K562 (cell line): ENCODE data around the gene MAP2K7. TPM values are rescaled to one million over a fixed set of nuclear protein-coding genes. Genes with fewer than 3 reads are reported as not detected.

Experiments
- CHD1 ChIP-seq: fragments of 200-600 bp; sonication (generic); IDR thresholded peaks from one replicate; pipeline ENCODE4 v1.6.1; 2012; ENCODE audit warnings: mild to moderate bottlenecking, moderate library complexity, low read length, inconsistent platforms
- CREB1 ChIP-seq, 2 experiments: sonication (generic) in 1 of 2; formaldehyde crosslinking in 1 of 2; IDR thresholded peaks; 2 replicates each; pipeline versions ENCODE4 v1.6.1 to v1.8.0; 2012 to 2022; ENCODE audit warnings: inconsistent platforms in 1 of 2, mild to moderate bottlenecking in 1 of 2, missing genetic modification reagents in 1 of 2, moderate library complexity in 1 of 2
- CTCF ChIP-seq, 3 experiments: IDR thresholded peaks in 2 of 3; conservative IDR thresholded peaks in 1 of 3; 2 replicates each; pipeline ENCODE4 v1.5.1; 2011 to 2012; ENCODE audit warnings: low read length in 3 of 3, mild to moderate bottlenecking in 3 of 3, control low read depth in 2 of 3, improper control_type of control experiment in 1 of 3, inconsistent platforms in 1 of 3, low read depth in 1 of 3, mixed read lengths in 1 of 3, moderate library complexity in 1 of 3; ENCODE audit not compliant: insufficient read depth in 2 of 3
- FOXA3 ChIP-seq, 2 experiments: fragments of 450-650 bp in 1 of 2; sonication (generic) in 1 of 2; formaldehyde crosslinking; IDR thresholded peaks in 1 of 2; conservative IDR thresholded peaks in 1 of 2; 2 replicates each; pipeline versions ENCODE4 v1.4.0 to v1.8.0; 2020 to 2022; ENCODE audit warnings: mild to moderate bottlenecking in 2 of 2, missing genetic modification reagents in 1 of 2
- FOXP4 ChIP-seq: sonication (generic); formaldehyde crosslinking; IDR thresholded peaks from 2 replicates; pipeline ENCODE4 v1.8.0; 2022; ENCODE audit warnings: mild to moderate bottlenecking, missing genetic modification reagents, borderline replicate concordance
- GMEB1 ChIP-seq: fragments of 250-450 bp; sonication (Bioruptor Pico); IDR thresholded peaks from 2 replicates; pipeline ENCODE4 v1.4.0; 2020; ENCODE audit warnings: mild to moderate bottlenecking
- HDAC1 ChIP-seq, 2 experiments: fragments of 450-650 bp; IDR thresholded peaks; 2 replicates each; pipeline ENCODE4 v1.6.1; 2016 to 2017; ENCODE audit warnings: inconsistent platforms in 1 of 2, mild to moderate bottlenecking in 1 of 2, moderate library complexity in 1 of 2
- HOXB6 ChIP-seq: fragments of 250-450 bp; sonication (Bioruptor Pico); IDR thresholded peaks from 2 replicates; pipeline ENCODE4 v1.5.1; 2022; ENCODE audit warnings: mild to moderate bottlenecking, borderline replicate concordance
- HSF4 ChIP-seq: fragments of 250-450 bp; sonication (Bioruptor Pico); IDR thresholded peaks from 2 replicates; pipeline ENCODE4 v2.1.2; 2022; ENCODE audit warnings: mild to moderate bottlenecking, moderate library complexity, borderline replicate concordance
- MECOM ChIP-seq: fragments of 250-450 bp; sonication (Bioruptor Pico); IDR thresholded peaks from 2 replicates; pipeline ENCODE4 v1.8.0; 2022; ENCODE audit warnings: inconsistent platforms
- MEF2A ChIP-seq: IDR thresholded peaks from 2 replicates; pipeline ENCODE4 v1.6.1; 2011; ENCODE audit warnings: low read depth, mild to moderate bottlenecking, low read length, moderate library complexity; ENCODE audit not compliant: control insufficient read depth
- PATZ1 ChIP-seq: fragments of 250-450 bp; sonication (Bioruptor Pico); IDR thresholded peaks from 2 replicates; pipeline ENCODE4 v1.5.0; 2020; ENCODE audit warnings: mild to moderate bottlenecking, borderline replicate concordance
- PHF20 ChIP-seq: fragments of 450-650 bp; IDR thresholded peaks from 2 replicates; pipeline ENCODE4 v1.6.1; 2018; ENCODE audit not compliant: partially characterized antibody
- POLR2B ChIP-seq: fragments of 450-650 bp; IDR thresholded peaks from 2 replicates; pipeline ENCODE4 v1.6.1; 2018; ENCODE audit warnings: low read depth; ENCODE audit not compliant: partially characterized antibody
- POLR2G ChIP-seq: fragments of 200-400 bp; formaldehyde crosslinking; IDR thresholded peaks from 2 replicates; pipeline ENCODE4 v1.6.1; 2017; ENCODE audit warnings: low read depth, mild to moderate bottlenecking, antibody characterized with exemption, low read length, moderate library complexity
- TEAD1 ChIP-seq, 2 experiments: fragments of 450-650 bp in 1 of 2; sonication (generic) in 1 of 2; formaldehyde crosslinking; IDR thresholded peaks; 2 replicates each; pipeline versions ENCODE4 v1.4.0 to v1.8.0; 2020 to 2022; ENCODE audit warnings: mild to moderate bottlenecking in 2 of 2, missing genetic modification reagents in 1 of 2
- TRIM28 ChIP-seq: fragments of 450-650 bp; IDR thresholded peaks from 2 replicates; pipeline ENCODE4 v1.6.1; 2017
- XRCC3 ChIP-seq: fragments of 450-650 bp; IDR thresholded peaks from 2 replicates; pipeline ENCODE4 v1.6.1; 2017; ENCODE audit warnings: mild to moderate bottlenecking, moderate library complexity
- polyA plus RNA-seq, 8 experiments: library from polyadenylated mRNA; depleted of rRNA in 4 of 8; stranded (reverse) in 5 of 8; unstranded in 3 of 8; fragments of >200 nt; fragmentation: Nextera tagmentation in 2 of 8; fragmentation: Illumina TruSeq in 1 of 8; extraction: Ambion mirVana in 2 of 8; extraction: Trizol in 1 of 8; gene quantifications; 2 replicates each; pipeline versions ENCODE4 v1.2.1 to v1.2.3, GENCODE V29; 2011 to 2014; ENCODE audit warnings: inconsistent platforms in 1 of 8, missing spikeins in 1 of 8
- total RNA-seq, 7 experiments: library from RNA; depleted of rRNA in 6 of 7; stranded (reverse); fragments of >200 nt in 6 of 7; fragmentation: Illumina TruSeq in 2 of 7; extraction: Trizol in 2 of 7; gene quantifications; 2 replicates each; pipeline versions ENCODE4 v1.2.1 to v1.2.3, GENCODE V29; 2011 to 2021; ENCODE audit warnings: low replicate concordance in 1 of 7

Gene MAP2K7
- total and polyA plus RNA-seq, 9 of the 15 experiments (the other 6 are each of a cell fraction or from before 2014, with no cell fraction given) = 0.51 to 45.8 (median 14.1) TPM

GRCh38 chr19:7920519-7921301, 17.0 kb downstream of the MAP2K7 start (continued):
- TF ChIP-seq CREB1 (IDR thresholded peaks at IDR 0.05) = no peak
- no peak for TF ChIP-seq CREB1 (CRISPR knock-in tag; IDR thresholded peaks at IDR 0.05)
- TF ChIP-seq CHD1 = no peak
- TF ChIP-seq TRIM28 = no peak
- peak; percentile 17; the same call in 1 of the 2 replicates for TF ChIP-seq GMEB1 (CRISPR knock-in tag)
- TF ChIP-seq HDAC1 (IDR thresholded peaks at IDR 0.05) = peak in 1 of 2 experiments; percentile 86; a peak in 2 of 4 replicates
- no peak for TF ChIP-seq XRCC3
- TF ChIP-seq MECOM (CRISPR knock-in tag) = no peak
- TF ChIP-seq POLR2B = peak; percentile 56
- no peak for TF ChIP-seq HOXB6 (CRISPR knock-in tag)
- TF ChIP-seq CTCF (IDR thresholded peaks at IDR 0.05 in 2 of 3, conservative IDR thresholded peaks at IDR 0.05 in 1 of 3; ENCODE audit: insufficient read depth in 2 of 3, low read depth in 1 of 3, low read length in 3 of 3) = no peak
- TF ChIP-seq PATZ1 (CRISPR knock-in tag) = no peak
- TF ChIP-seq FOXA3 (CRISPR knock-in tag; conservative IDR thresholded peaks at IDR 0.05 in 1 of 2, IDR thresholded peaks at IDR 0.05 in 1 of 2) = no peak; a peak in 1 of 4 replicates
- 0 out of 4 replicates have a peak, but pooled peaks of 1 of the 2 experiments have one; percentile 73 for TF ChIP-seq TEAD1 (CRISPR knock-in tag; IDR thresholded peaks at IDR 0.05)
- peak; percentile 64 for TF ChIP-seq PHF20
- TF ChIP-seq HSF4 (CRISPR knock-in tag) = no peak
- TF ChIP-seq MEF2A = no peak
- no peak for TF ChIP-seq FOXP4 (CRISPR knock-in tag)
- TF ChIP-seq POLR2G = 0 out of 2 replicates have a peak, but pooled peaks have one; percentile 38
